Limb (tissue), 2 donors: ENCODE measurements around the gene PLSCR2.
"Not testable (repeated sequence)": the region's sequence is repeated elsewhere in the genome, so short reads cannot be mapped to it uniquely, and the experiment has no call there.

Experiments
- DNase-seq, 2 donors: peaks; one replicate each; pipeline ENCODE4 v3.0.0-alpha.2; 2016; ENCODE audit errors: extremely low spot score in 2 of 2

Gene PLSCR2

DNA sequence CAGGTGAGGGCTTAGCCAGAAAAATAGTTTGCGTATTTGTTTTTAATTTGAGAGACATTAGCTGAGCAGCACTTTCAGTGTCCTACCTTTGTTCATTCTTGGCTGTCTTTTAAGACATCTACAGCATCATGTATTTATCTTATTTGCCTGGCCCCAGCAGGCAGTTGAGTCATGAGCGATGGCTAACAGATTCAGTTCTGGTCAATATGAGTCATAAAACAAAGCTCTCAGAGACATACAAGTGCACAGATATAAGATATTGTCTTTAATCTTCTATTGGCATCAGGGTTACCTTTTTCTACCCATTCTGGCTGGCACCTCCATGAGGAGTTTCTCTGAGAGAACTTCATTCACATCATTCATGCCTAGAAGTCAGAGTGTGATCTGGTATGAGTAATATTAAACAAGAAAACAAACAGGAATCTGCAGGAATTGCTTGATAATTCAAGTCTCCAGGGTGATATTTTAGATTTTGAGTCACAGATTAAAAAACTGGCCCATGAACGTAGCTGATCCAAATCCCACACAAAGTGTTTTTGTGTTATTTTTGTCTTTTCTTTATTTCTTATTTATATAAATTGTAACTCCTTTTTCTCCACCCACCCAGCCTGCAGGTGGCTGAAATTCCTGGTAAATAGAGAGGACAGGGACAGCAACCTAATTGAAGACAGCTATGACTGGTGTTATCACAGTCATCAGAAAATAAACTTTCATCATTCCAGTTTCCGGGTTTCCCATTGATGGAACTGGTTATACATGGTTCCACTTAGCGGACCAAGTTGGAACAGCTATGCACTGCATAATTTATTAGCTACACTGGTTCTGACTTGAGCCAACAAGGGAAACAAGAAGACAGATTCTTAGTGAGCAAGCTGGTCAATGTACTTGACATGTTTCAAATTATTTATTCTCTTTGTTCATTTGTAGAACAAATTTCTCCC is 47.3 kb downstream of the PLSCR2 start:
- DNase-seq, result no peak

DNA sequence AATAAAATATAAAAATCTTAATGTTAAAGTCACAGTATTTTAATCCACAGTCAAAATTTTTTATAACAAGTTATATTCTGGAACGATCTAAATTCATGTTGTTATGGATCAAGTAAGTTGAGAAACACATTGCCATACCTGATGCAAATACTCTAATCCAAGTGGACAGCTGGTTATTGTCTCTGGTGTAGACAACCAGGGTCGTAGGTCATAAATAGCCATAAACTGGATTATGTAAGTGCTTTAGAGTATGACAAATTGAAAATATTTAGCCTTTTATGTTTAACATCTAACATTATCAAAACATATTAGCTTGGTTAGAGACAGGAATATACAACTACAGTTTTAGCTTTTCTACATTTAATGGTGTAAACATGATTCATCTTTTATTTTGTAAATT is 53.0 kb downstream of the PLSCR2 start:
- DNase-seq, result no peak

DNA sequence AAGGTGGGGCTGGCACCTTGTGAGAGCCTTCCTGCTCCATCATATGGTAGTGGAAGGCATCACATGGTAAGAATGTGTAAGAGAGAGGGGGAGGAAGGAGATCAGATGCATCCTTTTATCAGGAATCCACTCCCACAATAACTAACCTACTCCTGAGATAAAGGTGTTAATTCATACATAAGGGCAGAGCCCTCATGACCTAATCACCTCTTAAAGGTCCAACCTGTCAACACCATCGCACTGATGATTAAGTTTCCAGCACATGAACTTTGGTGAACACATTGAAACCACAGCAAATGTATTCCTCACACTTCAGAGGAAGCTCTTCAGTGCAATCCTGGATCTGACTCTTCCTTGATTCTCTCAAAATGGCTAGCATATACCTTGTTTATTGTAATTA is 55.4 kb downstream of the PLSCR2 start:
- DNase-seq, result no peak

DNA sequence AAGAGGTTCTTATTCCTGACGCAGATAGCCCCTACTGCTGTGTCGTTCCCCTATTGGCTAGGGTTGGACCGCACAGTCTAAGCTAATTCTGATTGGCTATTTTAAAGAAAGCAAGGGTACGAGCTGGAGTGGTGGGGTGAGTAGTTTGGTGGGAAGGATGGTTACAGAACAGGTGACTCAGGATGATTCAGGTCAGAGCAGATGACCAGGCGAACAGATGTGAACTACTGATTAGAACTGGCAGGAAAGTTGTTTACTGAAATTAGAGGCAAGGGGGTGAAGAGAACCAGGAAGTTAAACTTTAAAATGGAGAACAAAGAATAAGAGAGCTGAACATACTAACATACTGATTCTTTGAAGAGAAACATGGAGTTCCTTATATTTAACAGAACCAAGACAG is 56.6 kb downstream of the PLSCR2 start:
- DNase-seq, result not testable (repeated sequence)

DNA sequence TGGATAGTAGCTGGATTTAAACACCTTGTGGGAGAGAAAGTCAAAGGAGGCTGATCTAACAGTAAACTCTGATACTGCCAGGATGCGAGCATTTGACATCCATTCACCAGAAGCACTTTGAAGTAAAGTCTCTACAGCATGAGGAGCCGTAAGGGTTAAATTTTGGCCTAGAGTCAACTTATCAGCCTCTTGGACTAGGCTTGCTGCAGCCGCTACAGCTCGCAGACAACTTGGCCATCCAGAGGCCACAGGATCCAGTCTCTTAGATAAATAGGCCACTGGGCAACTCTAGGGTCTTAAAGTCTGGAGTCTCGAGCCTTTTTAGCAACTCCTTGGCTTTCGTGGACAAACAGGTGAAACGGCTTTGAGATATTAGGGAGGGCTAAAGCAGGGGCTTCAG is 61.4 kb downstream of the PLSCR2 start:
- DNase-seq, result no peak

DNA sequence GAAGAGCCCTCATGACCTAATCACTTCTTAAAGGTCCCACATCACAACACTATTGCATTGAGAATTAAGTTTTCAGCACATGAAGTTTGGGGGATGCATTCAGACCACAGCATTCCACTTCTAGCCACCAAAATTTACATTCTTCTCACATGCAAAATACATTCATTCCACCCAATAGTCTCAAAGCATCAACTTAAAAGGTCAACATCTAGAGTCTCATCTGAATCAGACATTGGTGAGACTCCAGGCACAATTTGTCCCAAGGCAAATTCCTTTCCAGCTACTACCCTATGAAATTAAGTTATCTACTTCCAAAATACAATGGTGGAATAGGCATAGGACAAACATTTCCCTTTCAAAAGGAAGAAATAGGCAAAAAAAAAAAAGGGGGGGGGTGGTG is 64.9 kb downstream of the PLSCR2 start:
- DNase-seq, result no peak

DNA sequence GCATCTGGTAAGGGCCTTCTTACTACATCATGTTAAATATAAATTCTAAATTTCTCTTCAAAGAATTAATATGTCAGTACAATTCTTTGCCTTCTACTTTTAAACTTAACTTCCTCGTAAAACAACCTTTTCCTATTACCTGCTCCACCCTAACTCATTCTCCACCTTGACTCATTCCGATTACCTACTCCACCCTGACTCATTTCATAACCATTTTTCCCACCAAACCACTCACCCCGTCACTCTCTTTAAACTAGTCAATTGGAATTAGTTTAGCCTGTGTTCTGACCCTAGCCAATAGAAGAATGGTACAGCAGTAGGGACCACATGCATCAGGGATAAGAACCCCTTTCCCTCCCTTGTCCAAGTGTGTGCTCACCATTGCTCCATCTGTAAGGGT is 65.6 kb downstream of the PLSCR2 start:
- DNase-seq, result no peak

DNA sequence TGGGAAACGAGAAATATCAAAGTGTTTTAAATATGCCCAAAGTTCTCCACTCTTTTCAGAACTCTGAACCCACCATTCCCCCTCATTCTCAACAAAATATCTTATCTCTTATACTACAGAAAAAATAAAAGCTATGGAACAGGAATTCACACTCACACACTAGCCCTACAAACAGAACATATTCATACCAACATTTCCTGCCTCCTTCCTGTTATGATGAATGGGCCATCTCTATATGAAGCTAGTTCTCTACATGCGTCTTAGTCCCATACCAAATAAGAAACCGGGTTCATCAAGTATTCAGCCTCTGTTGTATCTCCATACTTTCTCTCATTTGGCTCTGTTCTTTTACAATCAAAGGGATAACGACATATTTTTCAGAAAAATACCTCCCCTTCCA is 72.6 kb downstream of the PLSCR2 start:
- DNase-seq, result no peak

DNA sequence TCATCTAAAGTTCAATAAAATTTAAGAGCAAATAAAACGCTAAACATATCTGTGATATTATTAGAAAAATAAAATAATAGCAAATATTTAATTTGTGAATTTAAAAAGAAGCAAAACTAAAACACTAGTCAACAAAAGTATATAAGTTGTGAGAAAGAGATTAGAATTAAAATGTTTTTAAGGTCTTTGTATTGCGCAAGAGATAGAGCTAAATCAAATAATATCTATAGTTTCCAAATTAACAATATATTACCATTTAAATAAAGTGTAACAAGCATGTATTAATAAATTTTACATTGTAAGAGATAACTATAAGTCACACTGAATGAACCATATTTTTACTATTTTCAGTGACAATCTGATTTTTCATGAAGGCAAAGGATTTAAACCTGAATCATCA is 74.2 kb downstream of the PLSCR2 start:
- no peak for DNase-seq

DNA sequence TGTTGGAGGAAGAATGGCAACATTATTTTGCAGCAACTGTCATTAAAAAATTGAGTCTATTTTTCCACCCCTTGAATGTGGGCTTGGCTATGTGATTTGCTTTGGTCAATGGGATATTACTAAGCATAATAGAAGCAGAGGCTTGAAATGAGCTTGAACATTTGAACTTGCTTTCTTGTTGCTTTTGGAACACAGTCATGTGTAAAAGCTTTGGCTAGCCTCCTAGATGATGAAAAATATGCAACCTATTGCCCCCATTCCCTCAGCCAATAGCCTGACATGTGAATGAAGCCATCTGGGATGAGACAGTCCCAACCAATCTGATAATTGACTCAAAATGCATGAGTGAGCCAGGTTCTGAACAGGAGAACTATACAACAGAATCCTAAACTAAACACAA is 78.4 kb downstream of the PLSCR2 start:
- DNase-seq, result peak in 1 of 2 donors; percentile 7

DNA sequence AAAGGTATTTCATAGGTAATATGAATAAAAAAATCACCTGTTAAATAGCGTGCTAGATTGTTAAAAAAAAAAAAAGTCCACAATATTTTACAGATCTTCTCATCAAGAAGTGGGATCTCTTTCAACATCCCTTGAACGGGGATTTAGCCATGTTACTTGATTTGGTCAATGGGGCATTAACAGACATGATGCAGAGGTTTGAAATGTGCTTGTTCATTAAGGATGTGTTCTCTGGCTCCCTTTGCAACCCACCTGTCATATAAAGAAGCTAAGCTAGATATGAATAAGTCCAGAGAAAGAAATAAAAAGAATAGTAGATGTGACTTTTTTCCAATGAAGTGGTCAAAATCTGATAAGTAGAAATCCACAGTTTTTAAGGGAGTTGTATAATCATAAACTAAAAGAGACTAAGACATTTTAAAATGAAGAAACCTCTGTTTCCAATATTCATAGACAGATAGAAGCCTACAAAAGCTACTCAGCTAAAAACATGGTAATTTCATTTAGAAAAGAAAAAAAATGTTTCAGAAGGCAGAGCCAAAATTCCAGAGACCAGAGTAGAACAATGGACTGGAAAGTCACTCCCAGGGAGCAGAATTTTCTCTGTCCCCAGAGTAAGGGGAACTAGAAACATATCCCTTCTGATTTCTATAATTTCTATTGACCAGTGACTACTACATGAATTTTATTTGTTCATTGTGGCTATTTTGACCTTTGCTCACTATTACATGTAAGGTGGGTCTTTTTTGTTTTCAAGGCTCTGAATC is 79.2 kb downstream of the PLSCR2 start:
- no peak for DNase-seq

DNA sequence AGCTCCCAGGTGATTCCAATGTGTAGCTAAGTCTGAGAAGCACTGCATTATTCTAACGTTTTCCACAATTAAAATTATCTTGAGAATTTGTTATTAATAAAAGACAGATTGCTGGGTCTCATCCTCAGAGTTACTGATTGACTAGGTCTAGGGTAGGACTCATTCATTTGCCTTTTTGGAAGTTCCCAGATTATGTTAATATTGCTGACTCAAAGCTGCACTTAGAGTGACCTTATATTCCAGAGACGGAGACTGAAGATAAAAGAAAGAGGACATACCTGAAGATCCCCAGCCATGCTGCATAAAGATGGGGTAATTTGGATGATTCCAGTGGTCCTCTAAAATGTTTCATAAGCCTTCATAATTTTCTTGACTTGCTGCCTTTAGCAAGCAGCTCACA is 81.8 kb downstream of the PLSCR2 start:
- DNase-seq, result no peak

DNA sequence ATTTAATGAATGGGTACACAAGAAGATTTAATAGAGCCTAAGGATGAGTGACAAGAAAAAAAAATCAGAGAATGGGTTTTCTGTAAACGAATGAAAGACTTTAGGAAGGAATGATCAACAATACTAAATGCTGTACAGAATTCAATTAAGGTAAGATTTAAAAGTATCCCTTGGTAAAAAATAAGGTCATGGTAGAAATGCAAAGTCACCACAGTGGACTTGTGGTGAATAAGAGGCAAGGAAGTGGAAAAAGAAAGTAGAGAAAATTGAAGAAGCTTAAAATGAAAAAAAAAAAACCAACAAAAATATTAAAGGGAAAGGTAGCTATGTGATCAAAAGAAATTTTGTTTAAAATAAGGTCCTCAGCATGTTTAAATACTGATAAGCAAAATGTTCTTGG is 82.4 kb downstream of the PLSCR2 start:
- DNase-seq, result no peak

DNA sequence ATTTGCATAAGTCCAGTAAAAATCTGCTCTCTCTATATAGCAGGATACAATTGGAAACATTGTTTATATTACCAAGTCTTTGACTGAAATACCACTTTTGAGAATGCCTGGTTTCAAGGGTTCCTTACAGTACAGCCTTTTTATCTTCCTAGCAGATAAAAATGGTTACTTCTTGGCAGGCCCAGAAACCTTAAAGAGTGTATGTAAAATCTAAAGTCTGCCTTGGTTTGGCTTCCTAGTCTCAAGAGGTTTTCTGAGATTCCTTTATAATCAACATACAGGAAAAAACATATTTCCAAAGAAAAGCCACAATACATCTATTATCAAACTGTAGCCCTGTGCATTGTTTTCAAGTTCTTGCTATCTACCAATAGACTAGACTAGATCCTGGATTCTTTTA is 84.6 kb downstream of the PLSCR2 start:
- no peak for DNase-seq
